Esophagus muscularis mucosa (tissue), 3 donors: ENCODE data around the gene TXK.

Experiments
- CTCF ChIP-seq, 3 experiments: fragments of 200-600 bp in 2 of 3; fragments of 450-650 bp in 1 of 3; sonication (generic) in 2 of 3; IDR thresholded peaks; one replicate each; pipeline ENCODE4 v1.5.1; 2017 to 2019; ENCODE audit warnings: antibody characterized with exemption in 3 of 3, mild to moderate bottlenecking in 2 of 3, moderate library complexity in 1 of 3
- POLR2A ChIP-seq: fragments of 450-650 bp; IDR thresholded peaks from one replicate; pipeline ENCODE4 v1.6.1; 2017; ENCODE audit warnings: antibody characterized with exemption, moderate library complexity, mild to moderate bottlenecking, low read depth

DNA sequence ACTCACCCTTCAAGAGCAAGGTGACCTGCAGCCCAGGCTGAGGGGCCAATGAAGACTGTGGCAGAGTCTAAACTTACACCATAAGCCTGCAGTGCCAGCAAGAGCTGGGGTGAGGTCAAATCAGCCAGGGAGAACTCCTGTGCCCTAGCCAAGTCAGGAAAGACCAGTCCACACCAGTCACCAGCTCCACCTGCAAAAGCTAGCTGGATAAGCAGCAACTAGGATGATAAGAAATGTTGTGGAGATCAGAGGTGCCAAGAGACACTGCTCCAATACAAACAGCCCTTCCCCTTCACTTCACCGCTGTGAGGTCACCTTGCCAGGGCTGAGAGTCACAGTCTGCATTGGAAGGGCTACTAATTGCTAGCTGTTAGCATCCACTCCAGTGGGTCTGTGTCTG is 86.2 kb downstream of the TXK start:
- TF ChIP-seq POLR2A (no peak), CTCF (IDR thresholded peaks at IDR 0.05) (no peak)
